Activated CD4-positive, alpha-beta T cell treated with anti-CD3 and anti-CD28 coated beads, Interleukin-2, amount 50 U/mL, for 16 hours (primary cell): ENCODE measurements around the gene RUNX2.

Source experiments
- DNase-seq: peaks from one replicate; pipeline ENCODE4 v3.0.0-alpha.2; 2020

RUNX2 gene

GRCh38 chr6:45353654-45354053 lies 25.5 kb downstream of the RUNX2 start:
- DNase-seq: no peak

- no peak for DNase-seq
Observed at GRCh38 chr6:45364466-45364865, 36.3 kb downstream of the RUNX2 start.

- no peak for DNase-seq
Observed at GRCh38 chr6:45365036-45365435, 36.9 kb downstream of the RUNX2 start.

GRCh38 chr6:45366534-45366933 lies 38.4 kb downstream of the RUNX2 start:
- DNase-seq: no peak

GRCh38 chr6:45367999-45368398 lies 39.9 kb downstream of the RUNX2 start:
- DNase-seq: no peak

- DNase-seq: no peak
Observed at GRCh38 chr6:45369870-45370269, 41.7 kb downstream of the RUNX2 start.

- peak; percentile 34 for DNase-seq
Observed at GRCh38 chr6:45371924-45372573, 43.9 kb downstream of the RUNX2 start.

GRCh38 chr6:45375449-45375848 lies 47.3 kb downstream of the RUNX2 start:
- DNase-seq: no peak

- DNase-seq: no peak
Observed at GRCh38 chr6:45376310-45377042, 48.3 kb downstream of the RUNX2 start.

- DNase-seq: peak; percentile 33
Observed at GRCh38 chr6:45377043-45377553, 49.0 kb downstream of the RUNX2 start.

GRCh38 chr6:45377554-45378333 lies 49.6 kb downstream of the RUNX2 start, which contains the start of gene SUPT3H:
SUPT3H (minus strand) TSS chr6:45377934.
- DNase-seq: peak; percentile 93

GRCh38 chr6:45378334-45378926 lies 50.3 kb downstream of the RUNX2 start:
- DNase-seq: no peak

- DNase-seq: no peak
Observed at GRCh38 chr6:45382391-45382790, 54.3 kb downstream of the RUNX2 start.

GRCh38 chr6:45386501-45386900 lies 58.4 kb downstream of the RUNX2 start:
- DNase-seq: no peak

GRCh38 chr6:45387236-45387635 lies 59.1 kb downstream of the RUNX2 start:
- no peak for DNase-seq

- DNase-seq: no peak
Observed at GRCh38 chr6:45388328-45388727, 60.2 kb downstream of the RUNX2 start.

GRCh38 chr6:45394586-45395095 lies 66.5 kb downstream of the RUNX2 start:
- no peak for DNase-seq

GRCh38 chr6:45398075-45398813 lies 70.1 kb downstream of the RUNX2 start:
- peak; percentile 49 for DNase-seq

GRCh38 chr6:45400021-45400420 lies 71.9 kb downstream of the RUNX2 start:
- no peak for DNase-seq

- DNase-seq: no peak
Observed at GRCh38 chr6:45411959-45412358, 83.8 kb downstream of the RUNX2 start.

GRCh38 chr6:45415315-45415714 lies 87.2 kb downstream of the RUNX2 start:
- no peak for DNase-seq
